ENCODE results near the gene GORASP1. TPM values are rescaled to one million over a fixed set of nuclear protein-coding genes. Genes with fewer than 3 reads are reported as not detected.

The GORASP1 gene
- total and polyA plus RNA-seq, 2 donors (not counting 1 experiment from before 2014, with no cell fraction given), result 32.1 to 37.5 TPM

DNA sequence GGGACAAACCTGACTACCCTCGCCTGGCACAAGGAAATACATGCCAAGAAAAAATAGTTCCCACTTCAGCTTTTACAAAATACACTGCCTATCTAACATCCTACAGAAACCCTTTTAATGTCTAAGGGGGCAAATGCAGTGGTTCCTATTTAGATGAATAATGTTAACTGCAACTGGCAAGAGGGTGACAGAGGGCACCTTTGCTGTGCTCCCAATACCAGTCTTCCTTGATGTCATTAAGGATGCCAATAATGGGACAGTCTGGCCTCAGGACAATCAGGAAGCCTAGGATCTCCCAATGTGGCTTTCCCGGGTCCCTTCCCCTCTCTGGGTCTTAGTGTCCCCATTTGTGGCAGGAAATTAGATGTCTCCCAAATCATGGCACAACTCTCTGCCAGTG lies 32.0 kb upstream of the GORASP1 start:
- peaks cover 17% of the 10 kb centered on the region for H3K36me3 ChIP-seq (ENCODE audit: control insufficient read depth, insufficient read depth, low read length)
- no peaks in the 10 kb centered on the region for H3K9me3 ChIP-seq (ENCODE audit: control insufficient read depth, insufficient read depth, low read depth, low read length)
- H4K20me1 ChIP-seq (ENCODE audit: control insufficient read depth, extremely low read depth, insufficient read depth, low read length), result no peaks in the 10 kb centered on the region
- H3K4me1 ChIP-seq (ENCODE audit: control insufficient read depth, extremely low read depth, insufficient read depth, low read length), result no peaks in the 10 kb centered on the region
- TF ChIP-seq EZH2 (IDR thresholded peaks at IDR 0.05; ENCODE audit: low read length, missing control alignments) (no peak), CTCF (conservative IDR thresholded peaks at IDR 0.05 in 1 of 2, IDR thresholded peaks at IDR 0.05 in 1 of 2; ENCODE audit: low read depth in 1 of 2, low read length in 2 of 2) (no peak)
- no peak overlapping the region for H3K4me2 ChIP-seq (ENCODE audit: extremely low read depth, insufficient read depth, low read length)
- H3K79me2 ChIP-seq (ENCODE audit: control insufficient read depth, insufficient read depth, low read length), result peaks cover 7% of the 10 kb centered on the region
- H3K4me3 ChIP-seq (replicated peaks in 1 of 4; ENCODE audit: control extremely low read depth in 1 of 4, insufficient read depth in 1 of 4, low read depth in 3 of 4, low read length in 4 of 4), result no peak overlapping the region
- no peak overlapping the region for H3K27ac ChIP-seq (ENCODE audit: insufficient read depth, low read length)
- H3K9ac ChIP-seq (ENCODE audit: insufficient read depth, low read length), result no peak overlapping the region
- no peaks in the 10 kb centered on the region for H3K27me3 ChIP-seq (ENCODE audit: control insufficient read depth, insufficient read depth, low read length)
- DNase-seq (ENCODE audit: low read depth in 2 of 2), result no peak
- H2AFZ ChIP-seq (ENCODE audit: low read length), result no peak overlapping the region

GRCh38 chr3:39138804-39139415 lies 31.5 kb upstream of the GORASP1 start:
- DNase-seq (ENCODE audit: low read depth in 2 of 2), result peak in 1 of 2 donors; percentile 51

More at GRCh38 chr3:39138804-39139415, 31.5 kb upstream of the GORASP1 start:
- Histone ChIP-seq H3K4me2 (ENCODE audit: extremely low read depth, insufficient read depth, low read length) (no peak overlapping the region), H3K27me3 (ENCODE audit: control insufficient read depth, insufficient read depth, low read length) (no peaks in the 10 kb centered on the region), H3K79me2 (ENCODE audit: control insufficient read depth, insufficient read depth, low read length) (peaks cover 7% of the 10 kb centered on the region), H3K9ac (ENCODE audit: insufficient read depth, low read length) (no peak overlapping the region), H3K27ac (ENCODE audit: insufficient read depth, low read length) (no peak overlapping the region), H3K36me3 (ENCODE audit: control insufficient read depth, insufficient read depth, low read length) (peaks cover 14% of the 10 kb centered on the region), H3K4me3 (replicated peaks in 1 of 4; ENCODE audit: control extremely low read depth in 1 of 4, insufficient read depth in 1 of 4, low read depth in 3 of 4, low read length in 4 of 4) (no peak overlapping the region), H4K20me1 (ENCODE audit: control insufficient read depth, extremely low read depth, insufficient read depth, low read length) (no peaks in the 10 kb centered on the region), H2AFZ (ENCODE audit: low read length) (no peak overlapping the region), H3K4me1 (ENCODE audit: control insufficient read depth, extremely low read depth, insufficient read depth, low read length) (no peaks in the 10 kb centered on the region), H3K9me3 (ENCODE audit: control insufficient read depth, insufficient read depth, low read depth, low read length) (no peaks in the 10 kb centered on the region)
- no peak for TF ChIP-seq EZH2 (IDR thresholded peaks at IDR 0.05; ENCODE audit: low read length, missing control alignments)
- TF ChIP-seq CTCF (conservative IDR thresholded peaks at IDR 0.05 in 1 of 2, IDR thresholded peaks at IDR 0.05 in 1 of 2; ENCODE audit: low read depth in 1 of 2, low read length in 2 of 2), result no peak

Data from fibroblast of lung (primary cell).